ENCODE measurements around the gene TTLL12.

Gene TTLL12

GRCh38 chr22:43186272-43187170 lies at the start of gene TTLL12:
TTLL12 (minus strand) TSS chr22:43187134; CDS start chr22:43187069, 65 bp downstream.
- Histone ChIP-seq H3K9me3 (ENCODE audit: control insufficient read depth in 5 of 5, low read length in 5 of 5) (no peaks in the 10 kb centered on the region), H3K9ac (ENCODE audit: low read length in 5 of 5) (peak within 1 kb of the TSS; percentile 4 to 79 (median 73)), H3K27ac (ENCODE audit: low read depth, low read length) (peak within 1 kb of the TSS; percentile 74), H3K4me3 (ENCODE audit: low read depth in 1 of 5, low read length in 5 of 5) (peak within 1 kb of the TSS; percentile 67 to 84 (median 76)), H3K36me3 (ENCODE audit: control insufficient read depth in 5 of 5, insufficient read depth in 5 of 5, low read length in 5 of 5) (peaks cover 0 to 7% (median 4%) of the 10 kb centered on the region in 5 donors), H3K27me3 (ENCODE audit: control insufficient read depth in 5 of 5, insufficient read depth in 4 of 5, low read length in 5 of 5) (no peaks in the 10 kb centered on the region), H3K4me1 (ENCODE audit: control insufficient read depth in 5 of 5, insufficient read depth in 5 of 5, low read length in 5 of 5) (peaks cover 4 to 28% (median 25%) of the 10 kb centered on the region in 5 donors)

- Histone ChIP-seq H3K9ac (ENCODE audit: low read length in 5 of 5) (no peak overlapping the region), H3K27ac (ENCODE audit: low read depth, low read length) (no peak overlapping the region), H3K9me3 (ENCODE audit: control insufficient read depth in 5 of 5, low read length in 5 of 5) (no peaks in the 10 kb centered on the region), H3K36me3 (ENCODE audit: control insufficient read depth in 5 of 5, insufficient read depth in 5 of 5, low read length in 5 of 5) (no peaks in the 10 kb centered on the region), H3K4me1 (ENCODE audit: control insufficient read depth in 5 of 5, insufficient read depth in 5 of 5, low read length in 5 of 5) (peaks cover 2 to 26% (median 15%) of the 10 kb centered on the region in 5 donors), H3K27me3 (ENCODE audit: control insufficient read depth in 5 of 5, insufficient read depth in 4 of 5, low read length in 5 of 5) (peaks cover 12 to 26% (median 21%) of the 10 kb centered on the region in 5 donors), H3K4me3 (ENCODE audit: low read depth in 1 of 5, low read length in 5 of 5) (no peak overlapping the region)
Measured at GRCh38 chr22:43235445-43236409, 48.8 kb upstream of the TTLL12 start.

GRCh38 chr22:43234264-43234988 lies 47.5 kb upstream of the TTLL12 start:
- Histone ChIP-seq H3K9me3 (ENCODE audit: control insufficient read depth in 5 of 5, low read length in 5 of 5) (no peaks in the 10 kb centered on the region), H3K9ac (ENCODE audit: low read length in 5 of 5) (no peak overlapping the region), H3K4me3 (ENCODE audit: low read depth in 1 of 5, low read length in 5 of 5) (no peak overlapping the region), H3K27ac (ENCODE audit: low read depth, low read length) (no peak overlapping the region), H3K27me3 (ENCODE audit: control insufficient read depth in 5 of 5, insufficient read depth in 4 of 5, low read length in 5 of 5) (peaks cover 12 to 23% (median 21%) of the 10 kb centered on the region in 5 donors), H3K36me3 (ENCODE audit: control insufficient read depth in 5 of 5, insufficient read depth in 5 of 5, low read length in 5 of 5) (no peaks in the 10 kb centered on the region), H3K4me1 (ENCODE audit: control insufficient read depth in 5 of 5, insufficient read depth in 5 of 5, low read length in 5 of 5) (peaks cover 2 to 23% (median 14%) of the 10 kb centered on the region in 5 donors)

GRCh38 chr22:43233529-43233928 lies 46.6 kb upstream of the TTLL12 start:
- H3K4me3 ChIP-seq (ENCODE audit: low read depth in 1 of 5, low read length in 5 of 5): no peak overlapping the region
- H3K9me3 ChIP-seq (ENCODE audit: control insufficient read depth in 5 of 5, low read length in 5 of 5): no peaks in the 10 kb centered on the region
- no peaks in the 10 kb centered on the region for H3K36me3 ChIP-seq (ENCODE audit: control insufficient read depth in 5 of 5, insufficient read depth in 5 of 5, low read length in 5 of 5)
- H3K9ac ChIP-seq (ENCODE audit: low read length in 5 of 5): no peak overlapping the region
- H3K27me3 ChIP-seq (ENCODE audit: control insufficient read depth in 5 of 5, insufficient read depth in 4 of 5, low read length in 5 of 5): peaks cover 14 to 26% (median 23%) of the 10 kb centered on the region in 5 donors
- no peak overlapping the region for H3K27ac ChIP-seq (ENCODE audit: low read depth, low read length)
- H3K4me1 ChIP-seq (ENCODE audit: control insufficient read depth in 5 of 5, insufficient read depth in 5 of 5, low read length in 5 of 5): peaks cover 0 to 14% (median 5%) of the 10 kb centered on the region in 5 donors

- Histone ChIP-seq H3K27ac (ENCODE audit: low read depth, low read length) (no peak overlapping the region), H3K36me3 (ENCODE audit: control insufficient read depth in 5 of 5, insufficient read depth in 5 of 5, low read length in 5 of 5) (no peaks in the 10 kb centered on the region), H3K4me3 (ENCODE audit: low read depth in 1 of 5, low read length in 5 of 5) (no peak overlapping the region), H3K27me3 (ENCODE audit: control insufficient read depth in 5 of 5, insufficient read depth in 4 of 5, low read length in 5 of 5) (peaks cover 19 to 27% (median 23%) of the 10 kb centered on the region in 5 donors), H3K9ac (ENCODE audit: low read length in 5 of 5) (no peak overlapping the region), H3K4me1 (ENCODE audit: control insufficient read depth in 5 of 5, insufficient read depth in 5 of 5, low read length in 5 of 5) (peaks cover 0 to 6% (median 0%) of the 10 kb centered on the region in 5 donors), H3K9me3 (ENCODE audit: control insufficient read depth in 5 of 5, low read length in 5 of 5) (no peaks in the 10 kb centered on the region)
Measured at GRCh38 chr22:43232445-43232844, 45.5 kb upstream of the TTLL12 start.

- peaks cover 0 to 6% (median 0%) of the 10 kb centered on the region in 5 donors for H3K4me1 ChIP-seq (ENCODE audit: control insufficient read depth in 5 of 5, insufficient read depth in 5 of 5, low read length in 5 of 5)
- H3K27ac ChIP-seq (ENCODE audit: low read depth, low read length): no peak overlapping the region
- peaks cover 22 to 29% (median 27%) of the 10 kb centered on the region in 5 donors for H3K27me3 ChIP-seq (ENCODE audit: control insufficient read depth in 5 of 5, insufficient read depth in 4 of 5, low read length in 5 of 5)
- H3K4me3 ChIP-seq (ENCODE audit: low read depth in 1 of 5, low read length in 5 of 5): no peak overlapping the region
- H3K36me3 ChIP-seq (ENCODE audit: control insufficient read depth in 5 of 5, insufficient read depth in 5 of 5, low read length in 5 of 5): no peaks in the 10 kb centered on the region
- H3K9ac ChIP-seq (ENCODE audit: low read length in 5 of 5): no peak overlapping the region
- H3K9me3 ChIP-seq (ENCODE audit: control insufficient read depth in 5 of 5, low read length in 5 of 5): no peaks in the 10 kb centered on the region
Measured at GRCh38 chr22:43231724-43232034, 44.7 kb upstream of the TTLL12 start.

GRCh38 chr22:43230971-43231723 lies 44.2 kb upstream of the TTLL12 start:
- peaks cover 23 to 29% (median 26%) of the 10 kb centered on the region in 5 donors for H3K27me3 ChIP-seq (ENCODE audit: control insufficient read depth in 5 of 5, insufficient read depth in 4 of 5, low read length in 5 of 5)
- H3K4me3 ChIP-seq (ENCODE audit: low read depth in 1 of 5, low read length in 5 of 5): no peak overlapping the region
- no peaks in the 10 kb centered on the region for H3K36me3 ChIP-seq (ENCODE audit: control insufficient read depth in 5 of 5, insufficient read depth in 5 of 5, low read length in 5 of 5)
- no peak overlapping the region for H3K9ac ChIP-seq (ENCODE audit: low read length in 5 of 5)
- H3K9me3 ChIP-seq (ENCODE audit: control insufficient read depth in 5 of 5, low read length in 5 of 5): no peaks in the 10 kb centered on the region
- H3K4me1 ChIP-seq (ENCODE audit: control insufficient read depth in 5 of 5, insufficient read depth in 5 of 5, low read length in 5 of 5): peaks cover 0 to 6% (median 0%) of the 10 kb centered on the region in 5 donors
- no peak overlapping the region for H3K27ac ChIP-seq (ENCODE audit: low read depth, low read length)

GRCh38 chr22:43230571-43230970 lies 43.6 kb upstream of the TTLL12 start:
- Histone ChIP-seq H3K27ac (ENCODE audit: low read depth, low read length) (no peak overlapping the region), H3K4me3 (ENCODE audit: low read depth in 1 of 5, low read length in 5 of 5) (no peak overlapping the region), H3K4me1 (ENCODE audit: control insufficient read depth in 5 of 5, insufficient read depth in 5 of 5, low read length in 5 of 5) (peaks cover 0 to 6% (median 0%) of the 10 kb centered on the region in 5 donors)

GRCh38 chr22:43228863-43229262 lies 41.9 kb upstream of the TTLL12 start:
- H3K9ac ChIP-seq (ENCODE audit: low read length in 5 of 5): no peak overlapping the region
- no peak overlapping the region for H3K27ac ChIP-seq (ENCODE audit: low read depth, low read length)
- H3K9me3 ChIP-seq (ENCODE audit: control insufficient read depth in 5 of 5, low read length in 5 of 5): no peaks in the 10 kb centered on the region
- H3K4me1 ChIP-seq (ENCODE audit: control insufficient read depth in 5 of 5, insufficient read depth in 5 of 5, low read length in 5 of 5): peaks cover 0 to 6% (median 0%) of the 10 kb centered on the region in 5 donors
- H3K4me3 ChIP-seq (ENCODE audit: low read depth in 1 of 5, low read length in 5 of 5): no peak overlapping the region
- H3K36me3 ChIP-seq (ENCODE audit: control insufficient read depth in 5 of 5, insufficient read depth in 5 of 5, low read length in 5 of 5): no peaks in the 10 kb centered on the region
- peaks cover 14 to 29% (median 23%) of the 10 kb centered on the region in 5 donors for H3K27me3 ChIP-seq (ENCODE audit: control insufficient read depth in 5 of 5, insufficient read depth in 4 of 5, low read length in 5 of 5)

More at GRCh38 chr22:43230571-43230970, 43.6 kb upstream of the TTLL12 start:
- Histone ChIP-seq H3K9me3 (ENCODE audit: control insufficient read depth in 5 of 5, low read length in 5 of 5) (no peaks in the 10 kb centered on the region), H3K36me3 (ENCODE audit: control insufficient read depth in 5 of 5, insufficient read depth in 5 of 5, low read length in 5 of 5) (no peaks in the 10 kb centered on the region), H3K9ac (ENCODE audit: low read length in 5 of 5) (no peak overlapping the region), H3K27me3 (ENCODE audit: control insufficient read depth in 5 of 5, insufficient read depth in 4 of 5, low read length in 5 of 5) (peaks cover 21 to 29% (median 23%) of the 10 kb centered on the region in 5 donors)
